ENCODE data around the gene LPAR1. TPM values are rescaled to one million over a fixed set of nuclear protein-coding genes. Genes with fewer than 3 reads are reported as not detected.

LPAR1 gene, protein sequence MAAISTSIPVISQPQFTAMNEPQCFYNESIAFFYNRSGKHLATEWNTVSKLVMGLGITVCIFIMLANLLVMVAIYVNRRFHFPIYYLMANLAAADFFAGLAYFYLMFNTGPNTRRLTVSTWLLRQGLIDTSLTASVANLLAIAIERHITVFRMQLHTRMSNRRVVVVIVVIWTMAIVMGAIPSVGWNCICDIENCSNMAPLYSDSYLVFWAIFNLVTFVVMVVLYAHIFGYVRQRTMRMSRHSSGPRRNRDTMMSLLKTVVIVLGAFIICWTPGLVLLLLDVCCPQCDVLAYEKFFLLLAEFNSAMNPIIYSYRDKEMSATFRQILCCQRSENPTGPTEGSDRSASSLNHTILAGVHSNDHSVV
- total RNA-seq (2022; extraction: Qiagen RNA extraction), result 21.4 to 23.8 TPM (median 22.1 TPM) in 5 replicates

DNA sequence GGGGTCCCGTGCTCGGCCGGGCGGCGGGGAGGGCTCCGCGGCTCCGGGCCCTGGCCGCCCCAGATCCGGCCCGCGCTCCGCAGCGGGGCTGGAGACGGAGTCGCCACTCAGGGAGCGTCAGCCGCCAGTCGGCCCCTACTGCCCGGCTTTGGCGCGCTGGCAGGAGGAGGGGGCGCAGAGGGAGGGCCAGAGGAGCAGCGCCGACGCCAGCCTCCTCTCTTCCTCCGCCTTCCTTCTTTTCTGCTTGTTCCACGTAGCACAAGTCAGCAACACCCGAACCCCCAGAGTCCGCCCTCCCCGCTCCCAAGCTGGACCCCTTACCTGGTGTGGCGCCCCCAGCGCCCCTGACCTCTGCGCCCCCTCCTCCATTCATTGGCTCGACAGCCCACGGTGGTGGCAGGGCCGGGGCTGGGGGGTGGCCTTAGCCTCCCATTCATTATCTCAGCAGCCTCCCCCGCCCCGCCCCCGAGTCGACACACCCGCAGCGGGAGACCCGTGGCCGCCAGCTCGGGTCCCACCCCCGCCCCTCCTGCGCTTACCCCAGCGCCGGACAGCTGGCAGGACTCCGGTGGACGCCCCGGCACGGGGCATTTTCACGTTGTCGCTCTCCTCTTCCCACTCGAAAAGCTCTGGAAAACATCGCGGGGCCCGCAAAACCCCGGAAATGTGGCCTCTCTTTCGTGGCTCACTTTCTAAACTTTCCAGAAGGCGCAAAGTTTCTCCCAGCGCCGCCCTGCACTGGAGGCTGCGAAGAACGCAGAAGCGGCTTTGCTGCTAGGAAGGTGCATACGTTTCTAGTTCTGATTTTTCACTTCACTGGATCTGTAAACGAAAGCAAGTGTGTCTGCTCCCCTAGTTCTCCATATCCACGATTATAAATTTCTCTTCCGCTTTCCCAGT is at the start of gene LPAR1:
LPAR1 (minus strand) TSS at position 140 of the 900 bp plus-strand sequence. CDS start 66,353 bp downstream, outside the sequence.

Data from A549 treated with AZD2906 at 1 μM for 4 hours (cell line).